ENCODE results near the gene MAP3K14. TPM values are rescaled to one million over a fixed set of nuclear protein-coding genes. Genes with fewer than 3 reads are reported as not detected.

Gene MAP3K14
- total RNA-seq, 1 donor from 2014 or later, result 5.2 TPM

GRCh38 chr17:45222996-45223538, 93.8 kb downstream of the MAP3K14 start:
- peaks cover 22% of the 10 kb centered on the region for H3K4me1 Mint-ChIP-seq (ENCODE audit: unreplicated experiment)
- peaks cover 12% of the 10 kb centered on the region for H3K27me3 Mint-ChIP-seq (ENCODE audit: unreplicated experiment)
- no peak for TF ChIP-seq CTCF (IDR thresholded peaks at IDR 0.05; ENCODE audit: unreplicated experiment)
- no peaks in the 10 kb centered on the region for H3K9me3 Mint-ChIP-seq (ENCODE audit: unreplicated experiment)
- no peak for DNase-seq (ENCODE audit: low spot score)
- H3K4me3 Mint-ChIP-seq (ENCODE audit: unreplicated experiment), result peak overlapping the region; percentile 93
- H3K27ac Mint-ChIP-seq (ENCODE audit: unreplicated experiment), result no peak overlapping the region
- H3K36me3 Mint-ChIP-seq (ENCODE audit: low read depth, unreplicated experiment), result no peaks in the 10 kb centered on the region

GRCh38 chr17:45222289-45222995, 94.4 kb downstream of the MAP3K14 start:
- Mint-ChIP-seq H3K9me3 (ENCODE audit: unreplicated experiment) (no peaks in the 10 kb centered on the region), H3K27me3 (ENCODE audit: unreplicated experiment) (peaks cover 12% of the 10 kb centered on the region), H3K27ac (ENCODE audit: unreplicated experiment) (no peak overlapping the region), H3K4me3 (ENCODE audit: unreplicated experiment) (peak overlapping the region; percentile 93), H3K36me3 (ENCODE audit: low read depth, unreplicated experiment) (no peaks in the 10 kb centered on the region), H3K4me1 (ENCODE audit: unreplicated experiment) (peaks cover 22% of the 10 kb centered on the region)
- TF ChIP-seq CTCF (IDR thresholded peaks at IDR 0.05; ENCODE audit: unreplicated experiment), result no peak
- DNase-seq (ENCODE audit: low spot score), result no peak

- H3K36me3 Mint-ChIP-seq (ENCODE audit: low read depth, unreplicated experiment), result no peaks in the 10 kb centered on the region
Observed at GRCh38 chr17:45222014-45222288, 94.9 kb downstream of the MAP3K14 start.

GRCh38 chr17:45221081-45222013, 95.5 kb downstream of the MAP3K14 start, which contains the start of gene FMNL1:
TSS of gene FMNL1 (plus strand) at chr17:45221885. CDS start at chr17:45222125, 240 bp downstream.
- TF ChIP-seq CTCF (IDR thresholded peaks at IDR 0.05; ENCODE audit: unreplicated experiment), result peak; percentile 32
- DNase-seq (ENCODE audit: low spot score), result no peak
- Mint-ChIP-seq H3K4me1 (ENCODE audit: unreplicated experiment) (peaks cover 14% of the 10 kb centered on the region), H3K27me3 (ENCODE audit: unreplicated experiment) (peaks cover 12% of the 10 kb centered on the region), H3K4me3 (ENCODE audit: unreplicated experiment) (peak within 1 kb of the TSS; percentile 93), H3K9me3 (ENCODE audit: unreplicated experiment) (no peaks in the 10 kb centered on the region), H3K27ac (ENCODE audit: unreplicated experiment) (no peak within 1 kb of the TSS), H3K36me3 (ENCODE audit: low read depth, unreplicated experiment) (no peaks in the 10 kb centered on the region)

More at GRCh38 chr17:45222014-45222288, 94.9 kb downstream of the MAP3K14 start:
- no peak for DNase-seq (ENCODE audit: low spot score)
- no peaks in the 10 kb centered on the region for H3K9me3 Mint-ChIP-seq (ENCODE audit: unreplicated experiment)
- no peak overlapping the region for H3K4me3 Mint-ChIP-seq (ENCODE audit: unreplicated experiment)
- H3K27me3 Mint-ChIP-seq (ENCODE audit: unreplicated experiment), result peaks cover 12% of the 10 kb centered on the region
- no peak for TF ChIP-seq CTCF (IDR thresholded peaks at IDR 0.05; ENCODE audit: unreplicated experiment)
- H3K4me1 Mint-ChIP-seq (ENCODE audit: unreplicated experiment), result peaks cover 20% of the 10 kb centered on the region
- no peak overlapping the region for H3K27ac Mint-ChIP-seq (ENCODE audit: unreplicated experiment)

Data from endothelial cell (in vitro differentiated cells).